ENCODE results near the gene CD52.

CD52 gene

GRCh38 chr1:26356106-26356505, 38.3 kb downstream of the CD52 start:
- DNase-seq (ENCODE audit: low spot score): no peak

GRCh38 chr1:26357121-26357602, 39.4 kb downstream of the CD52 start:
- peak; percentile 46 for DNase-seq (ENCODE audit: low spot score)

GRCh38 chr1:26358411-26359384, 40.9 kb downstream of the CD52 start:
- DNase-seq (ENCODE audit: low spot score): peak; percentile 87

GRCh38 chr1:26359981-26360806, 42.4 kb downstream of the CD52 start:
- no peak for DNase-seq (ENCODE audit: low spot score)

- DNase-seq (ENCODE audit: low spot score): no peak
These were observed 43.2 kb downstream of the CD52 start for GRCh38 chr1:26360807-26361604.

GRCh38 chr1:26361605-26362122, 43.9 kb downstream of the CD52 start:
- no peak for DNase-seq (ENCODE audit: low spot score)

GRCh38 chr1:26362331-26362730, 44.6 kb downstream of the CD52 start:
- DNase-seq (ENCODE audit: low spot score): no peak

GRCh38 chr1:26363549-26364448, 46.0 kb downstream of the CD52 start:
- peak; percentile 70 for DNase-seq (ENCODE audit: low spot score)

GRCh38 chr1:26364956-26365355, 47.2 kb downstream of the CD52 start:
- no peak for DNase-seq (ENCODE audit: low spot score)

- DNase-seq (ENCODE audit: low spot score): no peak
These were observed 49.7 kb downstream of the CD52 start for GRCh38 chr1:26367441-26367840.

- DNase-seq (ENCODE audit: low spot score): no peak
These were observed 50.2 kb downstream of the CD52 start for GRCh38 chr1:26368006-26368405.

- no peak for DNase-seq (ENCODE audit: low spot score)
These were observed 50.7 kb downstream of the CD52 start for GRCh38 chr1:26368486-26368885.

All from kidney tubule cell (primary cell).